ENCODE data around the gene NRROS.

DNA sequence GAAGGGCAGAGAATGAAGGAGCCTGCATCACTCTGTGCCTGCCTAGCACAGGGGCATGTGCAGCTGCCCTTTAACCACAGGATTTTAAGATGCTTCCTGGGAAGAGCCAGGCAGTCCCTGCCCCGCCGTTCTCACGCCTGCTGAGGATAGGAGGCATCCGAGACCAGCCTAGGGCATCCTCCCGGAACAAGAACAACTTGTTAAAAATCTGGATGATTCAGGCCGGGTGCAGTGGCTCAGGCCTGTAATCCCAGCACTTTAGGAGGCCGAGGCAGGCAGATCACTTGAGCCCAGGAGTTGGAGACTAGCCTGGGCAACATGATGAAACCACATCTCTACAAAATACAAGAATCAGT, 15.2 kb downstream of the NRROS start:
- TF ChIP-seq, protein P1, sequence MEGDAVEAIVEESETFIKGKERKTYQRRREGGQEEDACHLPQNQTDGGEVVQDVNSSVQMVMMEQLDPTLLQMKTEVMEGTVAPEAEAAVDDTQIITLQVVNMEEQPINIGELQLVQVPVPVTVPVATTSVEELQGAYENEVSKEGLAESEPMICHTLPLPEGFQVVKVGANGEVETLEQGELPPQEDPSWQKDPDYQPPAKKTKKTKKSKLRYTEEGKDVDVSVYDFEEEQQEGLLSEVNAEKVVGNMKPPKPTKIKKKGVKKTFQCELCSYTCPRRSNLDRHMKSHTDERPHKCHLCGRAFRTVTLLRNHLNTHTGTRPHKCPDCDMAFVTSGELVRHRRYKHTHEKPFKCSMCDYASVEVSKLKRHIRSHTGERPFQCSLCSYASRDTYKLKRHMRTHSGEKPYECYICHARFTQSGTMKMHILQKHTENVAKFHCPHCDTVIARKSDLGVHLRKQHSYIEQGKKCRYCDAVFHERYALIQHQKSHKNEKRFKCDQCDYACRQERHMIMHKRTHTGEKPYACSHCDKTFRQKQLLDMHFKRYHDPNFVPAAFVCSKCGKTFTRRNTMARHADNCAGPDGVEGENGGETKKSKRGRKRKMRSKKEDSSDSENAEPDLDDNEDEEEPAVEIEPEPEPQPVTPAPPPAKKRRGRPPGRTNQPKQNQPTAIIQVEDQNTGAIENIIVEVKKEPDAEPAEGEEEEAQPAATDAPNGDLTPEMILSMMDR (IDR thresholded peaks at IDR 0.05; ENCODE audit: low read length), result no peak
- TF ChIP-seq EZH2 (optimal IDR thresholded peaks at IDR 0.05; ENCODE audit: low read depth, low read length) (no peak), EZH2phosphoT487 (IDR thresholded peaks at IDR 0.05; ENCODE audit: low read length) (no peak)

Data from MM.1S (cell line).